ENCODE data around the gene APOL4. TPM values are rescaled to one million over a fixed set of nuclear protein-coding genes. Genes with fewer than 3 reads are reported as not detected.
"Not testable (repeated sequence)": the region's sequence is repeated elsewhere in the genome, so short reads cannot be mapped to it uniquely, and the experiment has no call there.

The APOL4 gene
- total RNA-seq, 2 donors from 2014 or later = 0.99 to 2.7 TPM

- no peak for ATAC-seq (replicated peaks in 1 of 2)
- peak overlapping the region; percentile 15 for H3K27ac Mint-ChIP-seq
- H3K4me1 Mint-ChIP-seq (ENCODE audit: low read depth) = peaks cover 87% of the 10 kb centered on the region
- no peak for DNase-seq
- no peaks in the 10 kb centered on the region for H3K27me3 Mint-ChIP-seq (ENCODE audit: low read depth)
- peak overlapping the region in 1 of 2 donors; percentile 28 for H3K4me3 Mint-ChIP-seq
- H3K36me3 Mint-ChIP-seq (ENCODE audit: insufficient read depth in 2 of 2) = peaks cover 0 to 2% of the 10 kb centered on the region in 2 donors
- H3K9me3 Mint-ChIP-seq = no peaks in the 10 kb centered on the region
These were observed 38.1 kb downstream of the APOL4 start for GRCh38 chr22:36163497-36163896.

DNA sequence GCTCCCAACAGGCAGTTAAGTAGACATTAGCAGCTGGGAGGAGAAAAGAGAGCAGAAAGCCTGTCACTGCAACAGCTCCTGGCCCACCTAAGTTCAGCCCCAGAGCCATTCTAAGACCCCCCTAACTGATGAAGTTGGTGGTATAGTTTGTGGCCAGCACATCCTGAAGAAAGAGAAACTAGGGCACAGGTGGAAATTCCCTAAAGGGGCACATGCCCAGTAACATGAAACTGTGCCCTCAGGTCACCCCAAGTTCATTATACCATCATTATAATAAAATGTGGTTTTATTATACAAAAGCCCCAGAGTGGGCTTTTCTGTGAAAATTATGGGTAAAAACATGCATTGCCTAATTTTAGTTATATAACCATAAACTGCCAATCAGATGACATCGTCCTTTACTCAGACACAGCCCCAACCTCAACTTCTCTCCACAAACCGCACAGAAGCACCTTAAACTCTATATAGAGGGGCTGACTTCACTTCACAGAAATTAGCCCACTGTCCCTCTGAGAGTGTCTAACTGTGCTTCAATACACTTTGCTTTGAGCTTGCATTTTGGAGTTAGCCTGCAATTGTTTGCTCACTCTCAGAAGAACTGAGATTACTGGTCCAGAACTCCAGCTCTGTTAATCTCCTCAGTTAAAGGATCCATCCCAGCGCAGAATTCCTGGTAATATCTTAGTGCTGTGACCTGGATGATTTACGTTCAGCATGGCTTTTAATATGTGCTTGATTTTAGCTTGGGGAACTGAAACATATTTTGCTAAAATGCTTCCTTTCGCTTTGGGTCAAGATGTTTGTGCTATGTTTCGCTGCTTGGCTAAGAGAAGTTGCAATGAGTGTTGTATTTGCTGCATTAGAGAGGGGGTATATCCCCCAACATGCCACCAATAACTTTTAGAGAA, 39.2 kb downstream of the APOL4 start:
- Mint-ChIP-seq H3K4me1 (ENCODE audit: low read depth) (peaks cover 98% of the 10 kb centered on the region), H3K27me3 (ENCODE audit: low read depth) (no peaks in the 10 kb centered on the region), H3K4me3 (peak overlapping the region; percentile 90 to 98), H3K36me3 (ENCODE audit: insufficient read depth in 2 of 2) (peaks cover 0 to under 1% of the 10 kb centered on the region in 2 donors), H3K9me3 (no peaks in the 10 kb centered on the region), H3K27ac (peak overlapping the region; percentile 21)
- ATAC-seq (replicated peaks in 1 of 2) (peak; percentile 61 to 66), DNase-seq (peak; percentile 36 to 51)

DNA sequence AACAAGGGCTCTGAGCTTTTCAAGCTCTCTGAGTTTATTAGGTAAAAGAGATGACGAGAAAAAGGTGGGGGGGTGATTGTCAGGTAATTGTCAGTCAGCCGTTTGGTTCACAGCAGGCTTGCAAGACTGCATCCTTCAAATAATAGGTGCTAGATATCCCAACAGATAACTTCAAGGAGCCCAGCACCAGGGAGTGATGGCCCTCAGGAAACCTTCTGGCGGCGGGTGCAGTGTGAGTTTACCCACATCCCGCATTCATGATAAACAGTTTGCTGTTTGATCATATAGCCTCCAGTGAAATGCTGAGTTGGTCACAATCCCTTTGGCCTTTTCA, 39.8 kb downstream of the APOL4 start:
- ATAC-seq (replicated peaks in 1 of 2) (peak in 1 of 2 donors; percentile 6), DNase-seq (peak; percentile 25 to 39)
- peaks cover 98% of the 10 kb centered on the region for H3K4me1 Mint-ChIP-seq (ENCODE audit: low read depth)
- peak overlapping the region; percentile 91 for H3K27ac Mint-ChIP-seq
- H3K9me3 Mint-ChIP-seq; H3K36me3 Mint-ChIP-seq (ENCODE audit: insufficient read depth in 2 of 2); H3K27me3 Mint-ChIP-seq (ENCODE audit: low read depth): not testable (repeated sequence)
- H3K4me3 Mint-ChIP-seq = peak overlapping the region; percentile 90 to 98

DNA sequence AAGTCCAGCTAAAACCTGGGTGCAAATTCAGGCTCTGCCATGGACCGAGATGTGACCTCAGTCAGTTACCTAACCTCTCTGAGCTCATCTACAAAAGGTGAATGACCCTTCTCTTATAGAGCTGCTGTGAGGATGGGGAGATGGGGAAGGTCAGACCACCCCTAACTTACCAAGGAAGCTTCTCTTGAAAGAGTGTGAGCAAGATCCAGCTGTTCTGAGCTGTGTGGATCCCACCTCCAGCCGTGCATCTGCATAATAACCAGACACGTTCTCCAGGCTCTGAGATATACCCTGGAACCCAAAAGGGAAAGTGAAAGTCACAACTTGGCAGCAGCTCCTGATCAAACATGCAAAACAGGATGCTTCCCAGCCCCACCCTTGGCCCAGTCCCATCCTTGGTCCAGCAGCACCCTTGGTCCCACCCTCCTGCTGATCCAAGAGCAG, 41.1 kb downstream of the APOL4 start, which contains the start of gene APOL3:
TSS of gene APOL3 (minus strand) at position 257 of the 444 bp plus-strand sequence. CDS start 11,700 bp downstream, outside the sequence.
- H3K36me3 Mint-ChIP-seq (ENCODE audit: insufficient read depth in 2 of 2) = peaks cover 3 to 5% of the 10 kb centered on the region in 2 donors
- H3K27ac Mint-ChIP-seq = peak within 1 kb of the TSS; percentile 91
- peak within 1 kb of the TSS; percentile 90 to 98 for H3K4me3 Mint-ChIP-seq

DNA sequence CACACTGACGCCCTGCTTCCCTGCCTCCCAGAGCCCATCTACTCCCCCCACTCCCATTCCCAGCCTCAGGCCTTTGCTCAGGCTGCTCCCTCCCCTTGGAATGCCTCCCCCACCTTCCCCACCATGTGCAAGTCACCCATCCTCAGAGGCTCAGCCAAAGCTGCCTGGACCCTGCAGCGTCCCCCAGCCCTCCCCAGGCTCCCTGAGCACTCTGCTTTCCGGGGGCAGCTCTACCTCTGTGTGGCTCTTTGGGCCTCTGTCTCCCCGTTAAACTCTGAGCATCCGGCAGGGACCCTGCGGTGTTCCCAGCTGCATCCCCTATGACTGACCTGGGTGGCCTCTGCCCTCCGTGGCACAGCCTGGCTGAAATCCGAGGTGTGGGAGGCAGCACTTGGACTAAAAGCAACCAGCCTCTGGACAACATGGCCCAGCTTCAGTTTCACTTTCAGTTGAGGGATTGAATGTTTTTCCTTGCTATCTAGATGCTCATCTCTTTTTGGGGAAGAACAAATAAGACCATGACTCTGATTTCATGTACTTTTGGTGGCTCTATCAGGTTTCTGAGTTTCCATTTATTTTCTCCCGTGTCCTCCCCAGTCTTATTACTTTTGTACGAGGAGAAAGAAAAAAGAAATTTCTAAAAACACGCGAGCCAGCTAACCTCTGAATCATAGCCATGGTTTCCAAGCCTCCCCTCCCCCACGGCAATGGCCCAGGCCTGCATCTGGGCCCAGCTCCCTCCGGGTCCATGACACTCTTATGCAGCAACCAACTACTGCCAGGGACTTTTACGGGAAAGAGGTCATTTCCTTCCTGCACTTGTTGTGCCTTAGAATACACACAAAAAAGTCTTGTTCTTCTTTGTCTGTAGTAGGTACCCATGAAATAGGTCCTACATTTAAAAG, 44.8 kb downstream of the APOL4 start:
- Mint-ChIP-seq H3K4me1 (ENCODE audit: low read depth) (peaks cover 100% of the 10 kb centered on the region), H3K27me3 (ENCODE audit: low read depth) (no peaks in the 10 kb centered on the region), H3K9me3 (peaks cover 2 to 3% of the 10 kb centered on the region in 2 donors), H3K4me3 (peak overlapping the region; percentile 90 to 98), H3K27ac (peak overlapping the region; percentile 96), H3K36me3 (ENCODE audit: insufficient read depth in 2 of 2) (peaks cover 13 to 24% of the 10 kb centered on the region in 2 donors)
- DNase-seq (peak; percentile 81 to 84), ATAC-seq (replicated peaks in 1 of 2) (peak; percentile 61 to 65)

More for the DNA sequence above, 41.1 kb downstream of the APOL4 start, which contains the start of gene APOL3:
- peak; percentile 59 to 61 for ATAC-seq (replicated peaks in 1 of 2)
- Mint-ChIP-seq H3K27me3 (ENCODE audit: low read depth) (no peaks in the 10 kb centered on the region), H3K4me1 (ENCODE audit: low read depth) (peaks cover 98% of the 10 kb centered on the region), H3K9me3 (no peaks in the 10 kb centered on the region)
- DNase-seq = peak; percentile 34 to 45

DNA sequence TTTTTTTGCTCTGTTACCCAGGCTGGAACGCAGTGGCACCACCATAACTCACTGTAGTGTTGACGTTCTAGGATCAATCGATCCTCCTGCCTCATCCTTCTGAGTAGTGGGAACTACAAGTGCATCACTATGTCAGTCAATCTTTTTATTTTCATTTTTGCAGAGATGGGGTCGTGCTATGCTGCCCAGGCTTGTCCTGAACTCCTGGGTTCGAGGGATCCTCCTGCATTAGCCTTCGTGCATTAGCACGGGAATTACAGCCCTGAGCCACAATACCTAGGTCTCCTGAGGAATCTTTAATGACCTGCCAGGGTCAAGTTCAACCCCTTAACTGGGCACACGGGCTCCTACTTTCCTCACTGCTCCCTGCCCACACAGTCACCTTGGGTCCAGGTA, 45.5 kb downstream of the APOL4 start:
- ATAC-seq (replicated peaks in 1 of 2) = no peak
- H3K9me3 Mint-ChIP-seq = peaks cover 3% of the 10 kb centered on the region in 2 donors
- H3K4me1 Mint-ChIP-seq (ENCODE audit: low read depth) = peaks cover 100% of the 10 kb centered on the region
- peak overlapping the region; percentile 96 for H3K27ac Mint-ChIP-seq
- peak overlapping the region; percentile 90 to 98 for H3K4me3 Mint-ChIP-seq
- no peak for DNase-seq
- H3K36me3 Mint-ChIP-seq (ENCODE audit: insufficient read depth in 2 of 2) = peaks cover 14 to 26% of the 10 kb centered on the region in 2 donors
- H3K27me3 Mint-ChIP-seq (ENCODE audit: low read depth) = no peaks in the 10 kb centered on the region

DNA sequence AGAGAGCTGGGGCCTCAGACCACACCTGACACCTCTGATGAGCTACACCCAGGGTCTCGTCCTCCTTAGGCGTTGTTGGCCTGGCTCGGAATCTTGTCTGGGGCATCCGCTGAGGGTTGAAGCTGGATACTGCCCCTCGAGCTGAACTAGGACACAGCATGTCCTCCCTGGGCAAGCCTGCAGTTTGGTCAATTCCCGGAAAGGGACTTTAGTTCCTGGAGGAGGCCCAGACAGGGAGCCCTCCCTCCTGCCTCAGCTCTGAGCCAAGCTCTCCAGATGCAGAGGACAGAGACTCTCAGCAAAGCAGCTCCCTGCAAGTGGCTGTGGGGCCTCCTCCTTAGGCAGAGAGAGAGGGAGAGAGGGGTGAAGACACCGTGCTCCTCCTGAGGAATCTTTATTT, 45.9 kb downstream of the APOL4 start:
- Mint-ChIP-seq H3K4me1 (ENCODE audit: low read depth) (peaks cover 100% of the 10 kb centered on the region), H3K36me3 (ENCODE audit: insufficient read depth in 2 of 2) (peaks cover 14 to 26% of the 10 kb centered on the region in 2 donors), H3K9me3 (peaks cover 3% of the 10 kb centered on the region in 2 donors), H3K27me3 (ENCODE audit: low read depth) (no peaks in the 10 kb centered on the region), H3K27ac (peak overlapping the region; percentile 96), H3K4me3 (peak overlapping the region; percentile 90 to 98)
- ATAC-seq (replicated peaks in 1 of 2) = no peak
- no peak for DNase-seq

DNA sequence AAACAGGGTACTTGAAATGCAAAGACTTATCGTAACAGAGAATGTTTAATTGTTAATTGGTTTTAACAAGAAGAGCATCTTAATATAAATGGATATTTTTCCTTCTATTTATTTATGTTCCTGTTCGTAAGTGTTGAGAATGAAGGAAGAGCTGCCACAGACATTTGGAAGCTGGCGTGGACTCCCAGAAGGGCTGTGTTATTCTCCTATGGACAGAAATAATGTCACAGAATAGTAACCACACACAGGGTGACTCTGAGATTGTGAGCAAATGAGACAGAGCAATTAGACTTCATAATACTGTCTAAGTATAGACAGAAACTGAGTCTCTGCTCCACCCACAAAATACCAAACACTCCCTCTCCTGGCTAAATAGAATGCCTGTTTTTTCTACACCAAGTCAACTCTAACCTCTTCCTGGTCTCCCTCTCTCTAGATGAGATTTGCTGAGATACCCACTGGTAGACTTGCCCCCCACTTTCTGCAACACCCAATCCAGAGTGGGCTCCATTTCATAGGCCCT, 47.1 kb downstream of the APOL4 start:
- Mint-ChIP-seq H3K4me1 (ENCODE audit: low read depth) (peaks cover 99% of the 10 kb centered on the region), H3K27ac (peak overlapping the region; percentile 96), H3K4me3 (peak overlapping the region; percentile 90 to 98), H3K36me3 (ENCODE audit: insufficient read depth in 2 of 2) (peaks cover 14 to 26% of the 10 kb centered on the region in 2 donors), H3K27me3 (ENCODE audit: low read depth) (no peaks in the 10 kb centered on the region), H3K9me3 (peaks cover 3% of the 10 kb centered on the region in 2 donors)
- DNase-seq (no peak), ATAC-seq (replicated peaks in 1 of 2) (no peak)

GRCh38 chr22:36153501-36154422, 47.8 kb downstream of the APOL4 start:
- H3K27ac Mint-ChIP-seq = peak overlapping the region; percentile 96
- no peaks in the 10 kb centered on the region for H3K27me3 Mint-ChIP-seq (ENCODE audit: low read depth)
- H3K4me3 Mint-ChIP-seq = peak overlapping the region in 1 of 2 donors; percentile 57
- DNase-seq = no peak
- peaks cover 91% of the 10 kb centered on the region for H3K4me1 Mint-ChIP-seq (ENCODE audit: low read depth)
- peaks cover 14 to 26% of the 10 kb centered on the region in 2 donors for H3K36me3 Mint-ChIP-seq (ENCODE audit: insufficient read depth in 2 of 2)
- ATAC-seq (replicated peaks in 1 of 2) = no peak
- peaks cover 3% of the 10 kb centered on the region in 2 donors for H3K9me3 Mint-ChIP-seq

- H3K4me1 Mint-ChIP-seq (ENCODE audit: low read depth) = peaks cover 82% of the 10 kb centered on the region
- not testable (repeated sequence) for H3K9me3 Mint-ChIP-seq; ATAC-seq (replicated peaks in 1 of 2); H3K27ac Mint-ChIP-seq; DNase-seq; H3K4me3 Mint-ChIP-seq; H3K27me3 Mint-ChIP-seq (ENCODE audit: low read depth)
- peaks cover 14 to 26% of the 10 kb centered on the region in 2 donors for H3K36me3 Mint-ChIP-seq (ENCODE audit: insufficient read depth in 2 of 2)
These were observed 48.8 kb downstream of the APOL4 start for GRCh38 chr22:36152821-36153220.

GRCh38 chr22:36152088-36152487, 49.5 kb downstream of the APOL4 start:
- Mint-ChIP-seq H3K27ac (peak overlapping the region; percentile 17), H3K4me3 (peak overlapping the region in 1 of 2 donors; percentile 1)

More at GRCh38 chr22:36152088-36152487, 49.5 kb downstream of the APOL4 start:
- DNase-seq (no peak), ATAC-seq (replicated peaks in 1 of 2) (no peak)
- Mint-ChIP-seq H3K27me3 (ENCODE audit: low read depth) (no peaks in the 10 kb centered on the region), H3K9me3 (peaks cover 3% of the 10 kb centered on the region in 2 donors), H3K36me3 (ENCODE audit: insufficient read depth in 2 of 2) (peaks cover 14 to 26% of the 10 kb centered on the region in 2 donors), H3K4me1 (ENCODE audit: low read depth) (peaks cover 75% of the 10 kb centered on the region)
